GM12878 (cell line): Measurements from ENCODE around the gene THSD4.
A peak's percentile ranks its signal among the peaks of the same experiment; 100 is the strongest.

Source experiments
- CBFB ChIP-seq: IDR thresholded peaks from 2 replicates; pipeline ENCODE4 v1.6.1; 2016; ENCODE audit warnings: antibody characterized with exemption, low read depth
- CHD1 ChIP-seq: IDR thresholded peaks from 2 replicates; pipeline ENCODE4 v1.6.1; 2012; ENCODE audit warnings: low read depth, low read length, improper control_type of control experiment
- CTCF ChIP-seq, 3 experiments: IDR thresholded peaks in 2 of 3; conservative IDR thresholded peaks in 1 of 3; 2 replicates each; pipeline ENCODE4 v1.5.1; 2011; ENCODE audit warnings: low read depth in 3 of 3, low read length in 3 of 3, mild to moderate bottlenecking in 3 of 3, control low read depth in 2 of 3, moderate library complexity in 2 of 3, inconsistent platforms in 1 of 3, mixed read lengths in 1 of 3; ENCODE audit not compliant: control insufficient read depth in 2 of 3, insufficient read depth in 1 of 3; ENCODE audit errors: extremely low read depth in 1 of 3
- ETV6 ChIP-seq, 2 experiments: fragments of 450-650 bp in 1 of 2; IDR thresholded peaks in 1 of 2; conservative IDR thresholded peaks in 1 of 2; 2 replicates each; pipeline ENCODE4 v1.6.1; 2014; ENCODE audit warnings: antibody characterized with exemption in 1 of 2, borderline replicate concordance in 1 of 2, low read depth in 1 of 2, mild to moderate bottlenecking in 1 of 2, moderate library complexity in 1 of 2
- NRF1 ChIP-seq: conservative IDR thresholded peaks from 2 replicates; pipeline ENCODE4 v1.6.1; 2011; ENCODE audit warnings: mild to moderate bottlenecking, low read depth, low read length, improper control_type of control experiment
- TF ChIP-seq, protein P1 (sequence below): fragments of 450-650 bp; IDR thresholded peaks from 2 replicates; pipeline ENCODE4 v1.6.1; 2014; ENCODE audit warnings: mild to moderate bottlenecking
- TF ChIP-seq, protein P2 (sequence below): IDR thresholded peaks from 2 replicates; pipeline ENCODE4 v1.6.1; 2012; ENCODE audit warnings: mild to moderate bottlenecking, low read depth, low read length
- TF ChIP-seq, protein P3 (sequence below): IDR thresholded peaks from 2 replicates; pipeline ENCODE4 v1.6.1; 2011; ENCODE audit warnings: borderline replicate concordance, low read depth, mild to moderate bottlenecking, moderate library complexity, low read length; ENCODE audit not compliant: insufficient read depth, poor library complexity, severe bottlenecking

DNA sequence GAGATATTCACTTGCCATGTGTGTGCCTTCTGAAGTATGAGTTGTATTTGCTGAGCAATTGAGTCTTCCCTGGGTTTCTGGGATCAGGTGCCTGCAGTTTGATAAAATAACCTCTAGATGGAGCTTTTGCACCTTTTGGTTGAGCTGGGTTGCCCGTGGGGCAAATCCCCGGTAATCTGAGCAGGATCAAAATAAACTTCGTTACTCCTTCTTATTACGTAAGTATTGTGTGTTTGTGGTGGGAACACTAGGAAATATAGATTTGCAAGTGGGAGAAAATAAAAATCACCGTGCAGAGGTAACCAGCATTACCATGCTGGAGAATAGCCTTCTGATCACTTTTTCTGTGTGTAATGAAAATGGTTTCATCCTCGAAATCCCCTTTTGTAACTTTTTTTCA lies 417.7 kb downstream of the THSD4 start:
- TF ChIP-seq CHD1 (no peak), ETV6 (conservative IDR thresholded peaks at IDR 0.05 in 1 of 2, IDR thresholded peaks at IDR 0.05 in 1 of 2; ENCODE audit: borderline replicate concordance in 1 of 2, low read depth in 1 of 2) (no peak), NRF1 (no peak), CBFB (no peak), CTCF (IDR thresholded peaks at IDR 0.05 in 2 of 3, conservative IDR thresholded peaks at IDR 0.05 in 1 of 3; ENCODE audit: control insufficient read depth in 2 of 3, extremely low read depth in 1 of 3, insufficient read depth in 1 of 3, low read depth in 3 of 3, low read length in 3 of 3) (peak; percentile 37 to 46 (median 46); a peak in 5 of 6 replicates)
- TF ChIP-seq, protein P1, sequence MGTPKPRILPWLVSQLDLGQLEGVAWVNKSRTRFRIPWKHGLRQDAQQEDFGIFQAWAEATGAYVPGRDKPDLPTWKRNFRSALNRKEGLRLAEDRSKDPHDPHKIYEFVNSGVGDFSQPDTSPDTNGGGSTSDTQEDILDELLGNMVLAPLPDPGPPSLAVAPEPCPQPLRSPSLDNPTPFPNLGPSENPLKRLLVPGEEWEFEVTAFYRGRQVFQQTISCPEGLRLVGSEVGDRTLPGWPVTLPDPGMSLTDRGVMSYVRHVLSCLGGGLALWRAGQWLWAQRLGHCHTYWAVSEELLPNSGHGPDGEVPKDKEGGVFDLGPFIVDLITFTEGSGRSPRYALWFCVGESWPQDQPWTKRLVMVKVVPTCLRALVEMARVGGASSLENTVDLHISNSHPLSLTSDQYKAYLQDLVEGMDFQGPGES, result no peak
- TF ChIP-seq, protein P2, sequence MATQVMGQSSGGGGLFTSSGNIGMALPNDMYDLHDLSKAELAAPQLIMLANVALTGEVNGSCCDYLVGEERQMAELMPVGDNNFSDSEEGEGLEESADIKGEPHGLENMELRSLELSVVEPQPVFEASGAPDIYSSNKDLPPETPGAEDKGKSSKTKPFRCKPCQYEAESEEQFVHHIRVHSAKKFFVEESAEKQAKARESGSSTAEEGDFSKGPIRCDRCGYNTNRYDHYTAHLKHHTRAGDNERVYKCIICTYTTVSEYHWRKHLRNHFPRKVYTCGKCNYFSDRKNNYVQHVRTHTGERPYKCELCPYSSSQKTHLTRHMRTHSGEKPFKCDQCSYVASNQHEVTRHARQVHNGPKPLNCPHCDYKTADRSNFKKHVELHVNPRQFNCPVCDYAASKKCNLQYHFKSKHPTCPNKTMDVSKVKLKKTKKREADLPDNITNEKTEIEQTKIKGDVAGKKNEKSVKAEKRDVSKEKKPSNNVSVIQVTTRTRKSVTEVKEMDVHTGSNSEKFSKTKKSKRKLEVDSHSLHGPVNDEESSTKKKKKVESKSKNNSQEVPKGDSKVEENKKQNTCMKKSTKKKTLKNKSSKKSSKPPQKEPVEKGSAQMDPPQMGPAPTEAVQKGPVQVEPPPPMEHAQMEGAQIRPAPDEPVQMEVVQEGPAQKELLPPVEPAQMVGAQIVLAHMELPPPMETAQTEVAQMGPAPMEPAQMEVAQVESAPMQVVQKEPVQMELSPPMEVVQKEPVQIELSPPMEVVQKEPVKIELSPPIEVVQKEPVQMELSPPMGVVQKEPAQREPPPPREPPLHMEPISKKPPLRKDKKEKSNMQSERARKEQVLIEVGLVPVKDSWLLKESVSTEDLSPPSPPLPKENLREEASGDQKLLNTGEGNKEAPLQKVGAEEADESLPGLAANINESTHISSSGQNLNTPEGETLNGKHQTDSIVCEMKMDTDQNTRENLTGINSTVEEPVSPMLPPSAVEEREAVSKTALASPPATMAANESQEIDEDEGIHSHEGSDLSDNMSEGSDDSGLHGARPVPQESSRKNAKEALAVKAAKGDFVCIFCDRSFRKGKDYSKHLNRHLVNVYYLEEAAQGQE, result no peak
- TF ChIP-seq, protein P3, sequence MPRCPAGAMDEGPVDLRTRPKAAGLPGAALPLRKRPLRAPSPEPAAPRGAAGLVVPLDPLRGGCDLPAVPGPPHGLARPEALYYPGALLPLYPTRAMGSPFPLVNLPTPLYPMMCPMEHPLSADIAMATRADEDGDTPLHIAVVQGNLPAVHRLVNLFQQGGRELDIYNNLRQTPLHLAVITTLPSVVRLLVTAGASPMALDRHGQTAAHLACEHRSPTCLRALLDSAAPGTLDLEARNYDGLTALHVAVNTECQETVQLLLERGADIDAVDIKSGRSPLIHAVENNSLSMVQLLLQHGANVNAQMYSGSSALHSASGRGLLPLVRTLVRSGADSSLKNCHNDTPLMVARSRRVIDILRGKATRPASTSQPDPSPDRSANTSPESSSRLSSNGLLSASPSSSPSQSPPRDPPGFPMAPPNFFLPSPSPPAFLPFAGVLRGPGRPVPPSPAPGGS, result no peak
